H1 (cell line): ENCODE results near the gene NPTXR. TPM values are rescaled to one million over a fixed set of nuclear protein-coding genes. Genes with fewer than 3 reads are reported as not detected.

Experiments used
- CTCF ChIA-PET: fragments of 300-600 bp; sonication (Branson Sonifier 250); formaldehyde crosslinking; loops from one replicate; lab custom pipeline; 2021; ENCODE audit not compliant: partially characterized antibody; lab: Charles Lee
- POLR2A ChIA-PET: fragments of 300-600 bp; sonication (Branson Sonifier 250); formaldehyde crosslinking; loops from one replicate; lab custom pipeline; 2021; ENCODE audit warnings: inconsistent platforms; ENCODE audit not compliant: partially characterized antibody; lab: Charles Lee
- DNase-seq, 2 experiments: peaks; one replicate each; pipeline versions ENCODE4 v3.0.0 to v3.0.0-alpha.2; 2010 to 2022; ENCODE audit warnings: low spot score in 2 of 2, low read depth in 1 of 2, mixed read lengths in 1 of 2
- FAIRE-seq: peaks from 2 replicates; lab custom pipeline; 2011; peaks lifted over from hg19 to GRCh38; lab: Jason Lieb, UNC
- H2AFZ ChIP-seq: 2 replicates; pipeline ENCODE4 v1.8.1; 2012; ENCODE audit warnings: low read length, inconsistent platforms
- H2AK5ac ChIP-seq: 2 replicates; pipeline ENCODE4 v1.6.1; 2013; ENCODE audit warnings: low read depth, low read length
- H2BK120ac ChIP-seq: replicated peaks from 2 replicates; pipeline ENCODE3; 2013; ENCODE audit warnings: low read depth, low read length, inconsistent platforms
- H2BK12ac ChIP-seq: 2 replicates; pipeline ENCODE4 v1.6.1; 2013; ENCODE audit warnings: low read depth, low read length
- H2BK15ac ChIP-seq: 2 replicates; pipeline ENCODE4 v1.6.1; 2013; ENCODE audit warnings: low read length
- H2BK20ac ChIP-seq: 2 replicates; pipeline ENCODE4 v1.6.1; 2013; ENCODE audit warnings: low read length
- H2BK5ac ChIP-seq: 2 replicates; pipeline ENCODE4 v1.6.1; 2013; ENCODE audit warnings: low read depth, low read length
- H3K14ac ChIP-seq: 2 replicates; pipeline ENCODE4 v1.6.1; 2013; ENCODE audit warnings: inconsistent platforms; ENCODE audit not compliant: insufficient read length
- H3K18ac ChIP-seq: 2 replicates; pipeline ENCODE4 v1.6.1; 2013; ENCODE audit warnings: low read length; ENCODE audit errors: extremely low read depth
- H3K23ac ChIP-seq: 2 replicates; pipeline ENCODE4 v1.6.1; 2013; ENCODE audit warnings: inconsistent platforms; ENCODE audit not compliant: insufficient read length
- H3K23me2 ChIP-seq: 2 replicates; pipeline ENCODE4 v1.6.1; 2013; ENCODE audit warnings: low read depth, low read length
- H3K27ac ChIP-seq: 2 replicates; pipeline ENCODE4 v1.6.1; 2011; ENCODE audit warnings: low read depth, low read length, inconsistent platforms
- H3K27me3 ChIP-seq, 4 experiments: replicated peaks in 1 of 4; 1 replicate in 1 of 4; 2 replicates in 3 of 4; pipeline versions ENCODE4 v1.6.1 to v1.8.1; 2011 to 2013; ENCODE audit warnings: low read length in 3 of 4, mild to moderate bottlenecking in 3 of 4, inconsistent platforms in 2 of 4, mixed read lengths in 2 of 4, moderate library complexity in 1 of 4; ENCODE audit not compliant: control insufficient read depth in 3 of 4, insufficient read depth in 3 of 4; ENCODE audit errors: extremely low read depth in 1 of 4
- H3K36me3 ChIP-seq, 4 experiments: 2 replicates each; pipeline versions ENCODE4 v1.6.1 to v1.8.1; 2011 to 2013; ENCODE audit warnings: mild to moderate bottlenecking in 4 of 4, low read length in 3 of 4, moderate library complexity in 2 of 4, control low read depth in 1 of 4, inconsistent platforms in 1 of 4; ENCODE audit not compliant: insufficient read depth in 4 of 4, control insufficient read depth in 2 of 4
- H3K4ac ChIP-seq: replicated peaks from 2 replicates; pipeline ENCODE3; 2013; ENCODE audit warnings: low read length, low read depth, mixed read lengths, inconsistent platforms; ENCODE audit not compliant: insufficient read length
- H3K4me1 ChIP-seq, 4 experiments: replicated peaks in 1 of 4; 1 replicate in 1 of 4; 2 replicates in 3 of 4; pipeline versions ENCODE4 v1.6.1 to v1.8.1; 2011 to 2013; ENCODE audit warnings: low read length in 3 of 4, inconsistent platforms in 2 of 4, mixed read lengths in 1 of 4; ENCODE audit not compliant: insufficient read depth in 4 of 4, control insufficient read depth in 3 of 4
- H3K4me2 ChIP-seq, 2 experiments: 2 replicates each; pipeline versions ENCODE4 v1.6.1 to v1.8.1; 2011 to 2013; ENCODE audit warnings: low read depth in 2 of 2, low read length in 2 of 2, control low read depth in 1 of 2, inconsistent platforms in 1 of 2, mild to moderate bottlenecking in 1 of 2; ENCODE audit not compliant: insufficient read depth in 1 of 2
- H3K4me3 ChIP-seq, 4 experiments: fragments of 200-600, 300-600 bp in 1 of 4; sonication (generic), shearing (Covaris generic), sonication (Bioruptor Twin) in 1 of 4; 2 replicates each; pipeline versions ENCODE4 v1.5.1 to v1.8.1; 2011 to 2016; ENCODE audit warnings: low read length in 4 of 4, low read depth in 3 of 4, control low read depth in 2 of 4, inconsistent platforms in 2 of 4, mild to moderate bottlenecking in 2 of 4, mixed read lengths in 1 of 4, moderate library complexity in 1 of 4; ENCODE audit not compliant: insufficient read depth in 2 of 4; ENCODE audit errors: extremely low read depth in 1 of 4
- H3K56ac ChIP-seq: replicated peaks from 2 replicates; pipeline ENCODE3; 2013; ENCODE audit warnings: low read depth, mild to moderate bottlenecking, mixed read lengths, low read length, inconsistent platforms; ENCODE audit not compliant: insufficient read length
- H3K79me1 ChIP-seq: 2 replicates; pipeline ENCODE4 v1.6.1; 2013; ENCODE audit warnings: low read depth, low read length, control low read depth
- H3K79me2 ChIP-seq, 2 experiments: 2 replicates each; pipeline versions ENCODE4 v1.6.1 to v1.8.1; 2012 to 2013; ENCODE audit warnings: low read length in 2 of 2, mild to moderate bottlenecking in 2 of 2, inconsistent platforms in 1 of 2; ENCODE audit not compliant: insufficient read depth in 2 of 2, control insufficient read depth in 1 of 2
- H3K9ac ChIP-seq, 4 experiments: replicated peaks in 1 of 4; 1 replicate in 1 of 4; 2 replicates in 3 of 4; pipeline versions ENCODE4 v1.6.1 to v1.8.1; 2011 to 2013; ENCODE audit warnings: low read depth in 3 of 4, low read length in 3 of 4, control low read depth in 2 of 4, mild to moderate bottlenecking in 2 of 4, moderate library complexity in 2 of 4, inconsistent platforms in 1 of 4; ENCODE audit errors: extremely low read depth in 1 of 4
- H3K9me3 ChIP-seq, 2 experiments: 2 replicates each; pipeline versions ENCODE4 v1.6.1 to v1.8.1; 2012 to 2013; ENCODE audit warnings: mild to moderate bottlenecking in 2 of 2, moderate library complexity in 2 of 2, control low read depth in 1 of 2, inconsistent platforms in 1 of 2, low read depth in 1 of 2, low read length in 1 of 2, mixed read lengths in 1 of 2; ENCODE audit not compliant: insufficient read depth in 2 of 2
- H4K20me1 ChIP-seq, 2 experiments: replicated peaks in 1 of 2; 2 replicates each; pipeline versions ENCODE3 to v1.8.1; 2011 to 2013; ENCODE audit warnings: inconsistent platforms in 2 of 2, low read length in 2 of 2, mild to moderate bottlenecking in 1 of 2; ENCODE audit not compliant: insufficient read depth in 2 of 2, control insufficient read depth in 1 of 2
- H4K5ac ChIP-seq: 2 replicates; pipeline ENCODE4 v1.6.1; 2013; ENCODE audit warnings: low read length, low read depth, mixed read lengths, inconsistent platforms; ENCODE audit not compliant: insufficient read length
- H4K8ac ChIP-seq: 2 replicates; pipeline ENCODE4 v1.8.0; 2013; ENCODE audit warnings: mild to moderate bottlenecking, moderate library complexity, low read length, inconsistent platforms; ENCODE audit not compliant: insufficient read depth; ENCODE audit errors: extremely low read depth
- H4K91ac ChIP-seq: replicated peaks from 2 replicates; pipeline ENCODE3; 2013; ENCODE audit warnings: low read length, mixed read lengths, inconsistent platforms; ENCODE audit not compliant: insufficient read length
- E2F6 ChIP-seq: IDR thresholded peaks from 2 replicates; pipeline ENCODE4 v1.6.1; 2012; ENCODE audit warnings: inconsistent platforms
- GABPA ChIP-seq: IDR thresholded peaks from 2 replicates; pipeline ENCODE4 v1.6.1; 2011; ENCODE audit warnings: mild to moderate bottlenecking, low read length, moderate library complexity, borderline replicate concordance; ENCODE audit not compliant: insufficient read depth
- KDM5A ChIP-seq: fragments of 200-600 bp; IDR thresholded peaks from 2 replicates; pipeline ENCODE4 v1.7.1; 2012; ENCODE audit warnings: mild to moderate bottlenecking, low read length, inconsistent platforms, mixed read lengths
- SIRT6 ChIP-seq: IDR thresholded peaks from one replicate; pipeline ENCODE4 v1.7.1; 2012; ENCODE audit warnings: low read length, inconsistent platforms
- WGBS, 2 experiments: shearing (Covaris generic) in 1 of 2; methylation state at CpG; one replicate each; pipeline versions ENCODE4 v1.1.6 to v1.1.7; 2013 to 2015; ENCODE audit warnings: low lambda C conversion rate in 2 of 2, mixed read lengths in 2 of 2, inconsistent platforms in 1 of 2, low coverage in 1 of 2, missing lambda C conversion rate in 1 of 2; ENCODE audit not compliant: insufficient replicate concordance in 2 of 2, insufficient coverage in 1 of 2, insufficient read length in 1 of 2; ENCODE audit errors: extremely low coverage in 1 of 2, missing lambda C conversion rate in 1 of 2; 5-methylcytosine and 5-hydroxymethylcytosine counted together
- polyA plus RNA-seq, 7 experiments: library from polyadenylated mRNA; depleted of rRNA in 3 of 7; stranded (reverse) in 5 of 7; unstranded in 2 of 7; fragments of >200 nt in 5 of 7; fragments of 200-250 nt in 2 of 7; gene quantifications; 1 replicate in 5 of 7; 2 replicates in 1 of 7; 4 replicates in 1 of 7; pipeline versions ENCODE4 v1.2.1 to v1.2.3, GENCODE V29; 2011 to 2013; ENCODE audit warnings: missing spikeins in 2 of 7, mixed read lengths in 2 of 7
- total RNA-seq: library from RNA; stranded (reverse); fragmentation: NEBNext Ultra II Directional; extraction: Animal tissue kit (Norgen Biotek cat#: 25700); gene quantifications from 2 replicates; pipeline ENCODE4 v1.2.1, GENCODE V29; 2021

NPTXR gene
- total and polyA plus RNA-seq, 2 of the 8 experiments (the other 6 are each of a cell fraction or from before 2014, with no cell fraction given): 3.7 to 6.4 TPM

DNA sequence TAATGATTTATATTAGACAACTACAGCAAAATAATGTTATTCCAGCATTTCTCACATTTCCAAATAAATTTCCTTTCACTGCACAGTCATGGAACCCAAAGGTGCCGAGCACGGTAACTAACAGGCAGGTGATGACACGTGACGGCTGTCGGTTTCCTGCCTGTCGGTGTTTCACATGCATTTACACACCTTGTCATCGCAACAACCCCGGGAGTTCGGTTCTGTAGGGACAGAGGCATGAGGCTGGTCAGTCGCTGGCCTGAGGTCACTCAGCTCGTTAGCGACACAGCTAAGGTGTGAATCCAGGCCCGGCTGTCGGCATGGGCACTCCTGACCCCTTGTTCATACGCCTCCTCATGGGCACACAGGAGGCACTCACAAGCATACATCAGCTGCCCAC is 59.8 kb downstream of the NPTXR start:
- Histone ChIP-seq H3K9me3 (no peaks in the 10 kb centered on the region), H3K4ac (no peak overlapping the region), H3K23ac (no peak overlapping the region), H3K4me1 (peaks cover 0 to 4% (median 1%) of the 10 kb centered on the region in 4 experiments; a peak in 2 of 7 replicates), H2BK120ac (no peak overlapping the region), H3K36me3 (no peaks in the 10 kb centered on the region), H3K9ac (0 out of 7 replicates have a peak overlapping the region, but pooled peaks of 1 of the 4 experiments have one; percentile 35), H4K91ac (no peak overlapping the region), H3K4me3 (no peak overlapping the region), H3K18ac (no peak overlapping the region), H4K20me1 (peaks cover 0 to 3% of the 10 kb centered on the region in 2 experiments), H2BK12ac (no peak overlapping the region), H3K27ac (no peak overlapping the region), H3K56ac (no peak overlapping the region), H3K14ac (no peak overlapping the region), H3K79me1 (peaks cover 2% of the 10 kb centered on the region; the same call in 1 of the 2 replicates), H4K5ac (no peak overlapping the region), H2AFZ (no peak overlapping the region), H2BK5ac (no peak overlapping the region), H4K8ac (no peak overlapping the region), H3K79me2 (no peaks in the 10 kb centered on the region), H3K23me2 (no peaks in the 10 kb centered on the region), H2BK15ac (no peak overlapping the region), H3K4me2 (no peak overlapping the region), H3K27me3 (no peaks in the 10 kb centered on the region; a peak in 1 of 7 replicates), H2BK20ac (no peak overlapping the region), H2AK5ac (no peak overlapping the region)
- no peak for FAIRE-seq
- TF ChIP-seq KDM5A (no peak), E2F6 (no peak), SIRT6 (no peak), GABPA (no peak)
- ChIA-PET CTCF (interaction anchor here (0.6 to 6.9 kb wide), 3 partner anchors 16 to 1764 kb away, joined by 3 to 75 read pairs (median 4); no protein-coding TSS in a partner anchor), POLR2A (interaction anchor here (0.6 to 1.5 kb wide), 2 partner anchors 9 to 60 kb away, joined by 3 read pairs; no protein-coding TSS in a partner anchor)
- WGBS, 2 experiments: 96% methylated on average over 15 of the region's 15 CpGs; no CpG with 5 or more reads in 1 of the 2 experiments
- no peak for DNase-seq
